DOHH2 (cell line): Measurements from ENCODE around the gene TEX51.

ENCODE experiments used
- EZH2phosphoT487 ChIP-seq: fragments of 200-600 bp; sonication (generic); IDR thresholded peaks from 2 replicates; pipeline ENCODE4 v1.6.1; 2017; ENCODE audit warnings: borderline replicate concordance, mild to moderate bottlenecking, antibody characterized with exemption, low read length, moderate library complexity, mixed read lengths
- TF ChIP-seq, protein P1 (sequence below): fragments of 200-600 bp; sonication (generic); IDR thresholded peaks from one replicate; pipeline ENCODE4 v1.5.1; 2014; ENCODE audit warnings: antibody characterized with exemption, mild to moderate bottlenecking, low read depth, low read length; ENCODE audit not compliant: poor library complexity, severe bottlenecking

DNA sequence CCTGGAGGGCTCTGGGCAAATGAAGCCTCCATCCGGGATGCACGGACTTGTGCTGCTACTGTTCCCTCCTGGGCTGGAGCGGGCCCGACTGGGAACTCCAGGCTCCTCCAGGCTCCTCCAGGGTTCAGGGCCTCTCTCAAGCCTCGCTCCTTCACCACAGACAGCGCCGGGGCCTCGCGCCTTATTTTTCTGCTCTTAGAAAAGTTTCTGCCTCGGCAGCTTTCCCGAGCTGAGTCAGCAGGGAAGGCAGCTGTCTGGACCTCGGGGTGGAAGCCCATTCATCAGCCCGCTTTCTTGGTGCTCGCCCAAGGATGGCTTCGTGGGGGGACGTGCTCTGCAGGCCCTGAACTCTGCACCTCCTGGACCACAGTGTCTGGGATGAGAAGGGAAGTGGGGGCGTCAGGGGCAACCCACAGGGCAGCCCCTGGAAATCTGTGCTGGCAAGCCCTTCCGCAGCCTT, 12.9 kb upstream of the TEX51 start:
- TF ChIP-seq, protein P1, sequence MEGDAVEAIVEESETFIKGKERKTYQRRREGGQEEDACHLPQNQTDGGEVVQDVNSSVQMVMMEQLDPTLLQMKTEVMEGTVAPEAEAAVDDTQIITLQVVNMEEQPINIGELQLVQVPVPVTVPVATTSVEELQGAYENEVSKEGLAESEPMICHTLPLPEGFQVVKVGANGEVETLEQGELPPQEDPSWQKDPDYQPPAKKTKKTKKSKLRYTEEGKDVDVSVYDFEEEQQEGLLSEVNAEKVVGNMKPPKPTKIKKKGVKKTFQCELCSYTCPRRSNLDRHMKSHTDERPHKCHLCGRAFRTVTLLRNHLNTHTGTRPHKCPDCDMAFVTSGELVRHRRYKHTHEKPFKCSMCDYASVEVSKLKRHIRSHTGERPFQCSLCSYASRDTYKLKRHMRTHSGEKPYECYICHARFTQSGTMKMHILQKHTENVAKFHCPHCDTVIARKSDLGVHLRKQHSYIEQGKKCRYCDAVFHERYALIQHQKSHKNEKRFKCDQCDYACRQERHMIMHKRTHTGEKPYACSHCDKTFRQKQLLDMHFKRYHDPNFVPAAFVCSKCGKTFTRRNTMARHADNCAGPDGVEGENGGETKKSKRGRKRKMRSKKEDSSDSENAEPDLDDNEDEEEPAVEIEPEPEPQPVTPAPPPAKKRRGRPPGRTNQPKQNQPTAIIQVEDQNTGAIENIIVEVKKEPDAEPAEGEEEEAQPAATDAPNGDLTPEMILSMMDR, result no peak
- TF ChIP-seq EZH2phosphoT487, result no peak
